ENCODE data around the gene PAX5. TPM values are rescaled to one million over a fixed set of nuclear protein-coding genes. Genes with fewer than 3 reads are reported as not detected.
"Not testable (repeated sequence)": the region's sequence is repeated elsewhere in the genome, so short reads cannot be mapped to it uniquely, and the experiment has no call there.

The PAX5 gene
- not detected in 2 replicates for total RNA-seq (2014; rRNA removed; shearing (Covaris generic))
- polyA plus RNA-seq (2015; cell fraction: cytosol; rRNA removed): not detected in 2 replicates
- polyA plus RNA-seq (2015; cell fraction: nucleus; rRNA removed): not detected in 2 replicates

DNA sequence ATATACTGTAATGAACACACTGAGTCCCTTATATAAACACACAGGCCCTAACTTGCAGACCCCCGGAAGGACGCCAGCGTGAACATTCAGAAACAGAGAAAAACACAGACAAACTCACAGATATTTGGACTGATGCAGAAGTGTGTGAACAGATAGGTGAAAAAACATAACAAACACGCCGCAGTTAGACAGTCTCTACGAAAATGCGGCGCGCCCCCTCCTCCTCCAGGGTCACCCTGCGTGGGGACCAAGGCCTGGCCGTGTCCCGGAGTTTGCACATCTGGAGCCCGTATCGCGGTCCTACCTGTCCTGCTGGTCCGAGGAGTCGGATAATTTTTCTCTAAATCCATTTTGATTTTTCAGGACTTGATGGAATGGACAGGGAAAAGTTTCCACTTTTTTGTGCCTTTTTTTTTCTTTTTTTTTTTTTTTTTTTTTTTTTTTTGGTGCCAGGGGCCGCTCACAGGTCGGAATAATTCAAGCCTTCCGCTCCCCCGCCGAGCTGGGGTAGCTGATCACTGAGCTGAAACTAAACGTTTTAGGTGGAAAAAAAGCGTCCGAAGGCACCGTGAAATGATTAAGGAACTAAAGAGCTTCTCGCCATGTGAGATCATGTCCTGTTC lies at the start of gene PAX5:
Gene PAX5 (minus strand): TSS at position 587 of the 623 bp plus-strand sequence. CDS start 237 bp downstream, at position 350.
- DNase-seq (ENCODE audit: low read depth): no peak

DNA sequence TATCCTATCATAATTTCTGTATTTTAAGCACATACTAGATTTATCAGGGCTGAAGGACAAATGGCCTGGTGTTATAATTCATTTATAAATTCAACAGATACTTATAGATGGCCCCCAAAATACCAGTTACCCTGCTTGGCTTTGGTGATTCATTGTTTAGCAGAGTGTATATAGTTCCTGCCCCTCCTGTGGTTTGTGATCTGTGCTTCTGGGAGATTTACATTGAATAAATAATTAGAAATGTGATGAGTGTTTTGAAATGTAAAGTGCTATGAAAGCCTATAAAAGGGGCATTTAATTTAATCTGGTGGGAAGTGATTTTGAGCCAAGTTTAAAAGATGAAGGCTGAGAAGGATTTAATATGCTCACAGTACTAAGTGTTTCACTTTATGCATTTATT lies 49.6 kb upstream of the PAX5 start:
- no peak for DNase-seq (ENCODE audit: low read depth)

DNA sequence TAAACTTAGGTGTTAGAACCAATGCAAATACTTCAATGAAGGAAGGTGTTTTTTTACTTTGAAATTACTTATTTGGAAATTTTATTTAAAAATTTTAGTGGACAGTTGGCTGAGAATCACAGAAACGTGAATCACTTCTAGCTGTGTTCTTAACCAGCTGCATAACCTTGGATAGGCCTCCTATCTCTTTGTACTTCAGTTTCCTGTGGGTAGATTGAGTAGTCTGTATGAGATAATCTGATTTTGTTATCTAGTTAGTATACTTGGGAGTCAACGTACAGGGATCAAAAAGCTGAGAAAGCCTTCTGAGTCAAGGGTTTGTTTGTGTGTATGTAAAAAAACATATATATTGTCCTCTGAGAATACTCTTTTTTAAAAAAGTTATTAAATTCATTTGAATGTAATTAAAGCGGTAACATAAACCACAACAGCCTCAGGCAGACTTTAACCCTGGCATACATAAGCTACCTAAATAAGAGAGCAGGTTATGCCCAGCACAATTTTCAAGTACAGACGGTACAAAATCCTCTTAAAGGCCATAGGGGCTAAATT lies 48.2 kb upstream of the PAX5 start:
- no peak for DNase-seq (ENCODE audit: low read depth)

DNA sequence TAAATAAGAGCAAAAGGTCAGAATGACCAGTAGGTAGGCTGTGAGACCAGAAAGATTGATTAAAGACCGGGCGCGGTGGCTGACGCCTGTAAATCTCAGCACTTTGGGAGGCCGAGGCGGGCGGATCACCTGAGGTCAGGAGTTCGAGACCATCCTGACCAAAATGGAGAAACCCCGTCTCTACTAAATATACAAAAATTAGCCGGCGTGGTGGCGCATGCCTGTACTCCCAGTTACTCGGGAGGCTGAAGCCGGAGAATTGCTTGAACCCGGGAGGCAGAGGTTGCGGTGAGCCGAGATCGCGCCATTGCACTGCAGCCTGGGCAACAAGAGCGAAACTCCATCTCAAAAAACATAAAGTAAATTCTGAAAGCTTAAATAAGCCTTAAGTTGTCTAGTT lies 47.4 kb upstream of the PAX5 start:
- DNase-seq (ENCODE audit: low read depth): not testable (repeated sequence)

DNA sequence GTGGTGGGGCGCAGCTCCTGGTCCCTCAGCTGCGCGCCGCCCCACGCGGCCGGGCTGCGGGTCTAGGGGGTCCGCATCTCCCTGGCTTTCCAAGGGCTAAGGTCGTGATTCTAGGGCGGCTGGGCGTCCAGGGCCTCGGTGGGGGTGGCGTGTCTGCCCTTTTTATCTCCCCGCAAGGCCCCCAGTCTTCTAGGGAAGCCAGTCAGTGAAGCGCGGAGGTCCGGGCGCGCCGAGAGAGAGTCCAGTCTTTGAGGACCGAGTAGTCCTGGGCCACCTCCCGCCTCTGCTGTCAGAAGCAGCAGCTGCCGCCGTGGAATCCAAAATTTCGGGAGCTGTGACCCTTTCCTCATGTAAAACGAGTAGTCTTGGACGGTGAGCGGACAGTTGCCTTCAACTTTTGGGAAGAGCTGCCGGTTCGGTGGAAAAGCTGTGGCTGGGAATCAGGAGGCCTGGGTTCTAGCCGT lies 46.1 kb upstream of the PAX5 start:
- not testable (repeated sequence) for DNase-seq (ENCODE audit: low read depth)

DNA sequence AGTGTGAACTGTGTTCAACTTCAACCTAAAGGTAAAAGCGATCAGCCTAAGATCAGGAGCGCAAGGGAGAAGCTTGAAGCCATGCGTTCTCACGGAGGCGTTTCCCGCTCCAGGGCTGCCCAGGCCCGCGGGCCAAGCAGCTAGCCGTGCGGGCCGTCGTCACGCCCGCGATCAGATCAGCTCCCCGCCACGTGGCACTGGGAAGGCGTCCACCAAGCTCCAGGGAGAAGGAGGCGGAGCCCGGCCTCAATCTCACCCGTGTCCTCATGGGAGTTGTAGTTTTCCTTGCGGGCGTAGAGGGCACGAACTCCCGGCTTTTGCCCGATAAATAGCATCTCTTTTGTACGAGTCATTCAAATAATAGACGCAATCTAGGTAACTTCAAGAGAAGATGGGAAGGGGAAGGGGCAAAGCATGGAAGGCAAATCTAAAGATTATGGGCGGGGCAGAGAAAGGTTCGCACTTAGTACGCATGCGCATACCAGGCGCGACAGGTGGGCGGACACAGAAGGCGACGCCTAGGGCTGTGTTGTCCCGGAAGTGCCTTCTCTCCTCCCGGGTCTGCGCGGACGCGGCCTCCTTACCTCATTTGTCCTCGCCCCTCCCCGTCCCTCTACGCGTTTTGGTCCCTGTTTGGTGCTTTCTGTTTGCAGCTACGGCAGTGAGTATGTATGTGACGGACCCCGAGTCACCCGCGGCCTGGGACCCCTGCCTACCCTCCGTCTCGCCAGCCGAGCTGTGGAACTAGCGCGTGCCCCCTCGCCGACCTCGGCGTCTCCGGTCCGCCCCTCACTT lies 45.5 kb upstream of the PAX5 start:
- DNase-seq (ENCODE audit: low read depth): peak; percentile 90

DNA sequence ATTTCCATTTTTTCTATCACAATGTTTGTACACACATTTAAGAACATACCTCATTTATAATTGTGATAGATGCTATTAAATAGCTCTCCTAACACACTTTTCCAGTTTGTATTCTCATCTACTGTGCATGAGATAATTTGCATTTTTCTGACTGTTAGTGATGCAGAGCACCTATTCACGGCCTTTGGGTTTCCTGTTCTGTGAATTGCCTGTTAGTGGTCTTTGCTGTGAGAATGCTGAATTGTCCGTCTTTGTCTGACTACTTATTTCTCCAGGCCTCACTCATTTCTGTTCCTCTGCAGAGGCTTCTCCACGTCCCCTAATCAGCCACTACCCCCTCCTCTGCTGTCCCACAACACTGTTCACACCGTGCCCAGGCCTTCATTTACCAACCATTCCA lies 40.7 kb upstream of the PAX5 start:
- not testable (repeated sequence) for DNase-seq (ENCODE audit: low read depth)

DNA sequence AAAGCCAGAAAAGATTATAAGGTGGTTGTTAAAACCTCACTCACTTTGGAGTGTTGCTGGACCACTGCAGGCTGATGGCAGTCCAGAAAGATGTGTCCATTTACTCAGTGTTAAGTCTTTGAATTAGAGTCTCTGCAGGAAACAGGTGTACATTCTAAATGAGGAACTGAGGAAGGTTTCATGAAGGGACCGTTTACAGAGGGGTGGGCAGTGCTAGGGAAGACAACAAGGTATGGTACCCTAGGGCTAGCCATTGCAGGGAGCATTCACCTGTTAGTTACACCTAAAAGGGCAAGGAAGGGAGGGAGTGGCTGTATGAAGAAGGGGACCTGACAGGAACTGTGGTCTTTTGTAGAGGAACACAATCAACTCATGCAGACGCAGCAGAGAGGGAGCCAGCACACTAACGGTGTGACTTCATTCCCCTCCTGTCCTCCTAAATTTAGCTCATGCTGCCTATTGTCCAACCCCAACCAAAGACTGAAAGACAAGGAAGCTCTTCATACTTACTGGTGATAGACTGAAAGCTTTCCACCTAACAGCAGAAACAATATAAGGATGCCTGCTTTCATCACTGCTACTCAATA lies 32.2 kb upstream of the PAX5 start:
- DNase-seq (ENCODE audit: low read depth): no peak

DNA sequence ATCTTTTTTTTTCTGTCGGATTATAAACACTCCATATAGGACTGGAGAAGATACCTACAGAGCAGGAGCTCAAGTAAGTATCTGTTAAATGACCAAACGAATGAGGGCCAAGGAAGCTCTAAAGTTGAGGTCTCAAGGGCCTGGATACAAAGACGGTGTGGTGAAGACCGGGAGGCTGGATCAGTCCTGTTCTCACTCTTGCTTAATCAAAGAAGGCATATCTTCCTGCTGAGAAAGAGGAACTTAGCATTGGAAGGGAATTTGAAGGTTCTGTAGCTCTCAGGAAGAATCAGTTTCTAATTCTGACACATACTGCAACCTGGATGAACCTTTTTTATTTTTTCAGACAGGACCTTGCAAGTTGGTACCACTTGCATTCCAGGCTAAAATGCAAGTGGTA lies 28.3 kb upstream of the PAX5 start:
- no peak for DNase-seq (ENCODE audit: low read depth)

DNA sequence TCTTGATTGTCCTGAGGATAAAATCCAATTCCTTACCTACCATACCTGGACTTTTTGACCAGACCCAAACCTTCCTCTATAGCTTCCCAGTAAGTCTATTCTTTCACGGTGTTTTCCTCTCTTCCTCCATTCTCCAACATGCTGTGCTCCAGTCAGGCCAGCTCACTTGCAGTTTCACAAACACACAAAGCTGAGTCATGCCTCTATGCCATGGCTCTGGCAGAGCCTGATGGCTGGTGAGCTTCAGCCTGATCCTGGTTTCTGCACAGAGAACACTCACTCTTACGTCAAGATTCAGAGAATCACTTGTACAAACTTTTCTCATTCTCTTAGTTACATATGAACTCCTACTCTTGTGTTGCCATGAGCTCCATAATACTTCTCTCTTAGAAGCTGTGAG lies 27.7 kb upstream of the PAX5 start:
- DNase-seq (ENCODE audit: low read depth): peak; percentile 75

DNA sequence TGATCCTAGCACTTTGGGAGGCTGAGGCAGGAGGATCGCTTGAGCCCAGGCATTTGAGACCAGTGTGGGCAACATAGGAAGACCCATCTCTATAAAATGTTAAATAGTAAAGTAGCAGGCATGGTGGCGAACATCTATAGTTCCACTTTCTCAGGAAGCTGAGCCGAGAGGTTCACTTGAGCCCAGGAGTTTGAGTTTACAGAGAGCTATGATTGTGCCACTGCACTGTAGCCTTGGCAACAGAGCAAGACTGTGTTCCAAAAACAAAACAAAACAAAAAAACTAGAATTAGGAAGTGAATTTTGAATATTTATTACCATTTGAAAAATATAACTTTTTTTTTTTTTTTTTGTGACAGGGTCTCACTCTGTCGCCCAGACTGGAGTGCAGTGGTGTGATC lies 26.8 kb upstream of the PAX5 start:
- no peak for DNase-seq (ENCODE audit: low read depth)

DNA sequence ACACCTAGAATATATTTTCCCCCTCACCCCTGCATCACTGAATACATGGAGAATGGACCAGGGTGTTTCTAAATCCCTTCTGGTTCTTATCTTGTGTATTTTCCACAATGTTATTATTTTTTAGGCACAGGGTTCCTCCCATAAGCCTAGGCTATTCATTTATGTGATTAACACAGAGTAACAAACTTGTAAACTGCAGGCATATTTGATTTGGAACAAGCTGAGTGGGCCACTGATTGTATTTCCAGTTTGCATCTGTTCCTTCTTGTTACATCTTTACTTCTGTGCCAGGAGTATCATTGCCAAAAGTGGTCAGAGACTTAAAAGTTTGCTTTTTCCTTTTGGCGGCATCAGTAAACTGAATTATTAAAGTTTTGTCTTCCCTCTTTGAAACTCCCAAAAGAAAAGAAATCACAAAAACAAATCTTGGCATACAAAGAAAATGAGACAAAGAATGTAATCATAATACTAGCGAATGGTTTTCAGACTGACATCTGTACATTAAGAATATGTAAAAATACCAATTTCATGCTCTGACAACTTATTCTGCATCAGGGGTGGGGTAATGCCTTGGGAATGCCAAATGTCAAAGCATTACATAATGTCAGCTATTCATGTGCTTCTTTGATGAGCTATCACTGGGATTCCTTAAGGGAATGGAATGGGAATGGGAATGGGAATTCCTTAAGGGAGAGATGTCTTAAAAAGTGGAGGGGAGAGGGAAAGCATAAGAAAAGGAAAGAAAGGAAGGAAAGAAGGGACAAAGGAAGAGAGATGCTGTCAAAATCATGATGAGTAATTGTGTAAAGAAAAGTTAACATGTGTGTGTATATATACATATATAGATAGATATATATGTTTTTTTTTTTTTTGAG lies 22.2 kb upstream of the PAX5 start:
- no peak for DNase-seq (ENCODE audit: low read depth)

DNA sequence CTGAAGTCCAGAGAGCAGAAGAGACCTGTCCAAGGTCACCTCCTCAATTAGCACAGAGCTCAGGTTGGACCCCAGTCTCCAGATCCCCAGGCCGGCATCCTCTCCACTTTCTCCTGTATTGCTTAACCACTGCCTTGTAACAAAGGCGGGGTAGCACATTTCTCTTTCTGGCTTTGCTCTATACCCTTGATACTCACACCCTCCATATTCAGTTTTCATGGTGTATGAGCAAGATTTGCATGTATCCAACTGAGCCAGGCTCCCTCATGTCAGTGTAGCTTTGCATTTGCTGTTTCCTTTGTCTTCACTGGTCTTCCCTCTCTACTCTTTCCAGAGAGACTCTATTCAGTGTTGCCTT lies 20.3 kb upstream of the PAX5 start:
- DNase-seq (ENCODE audit: low read depth): not testable (repeated sequence)

DNA sequence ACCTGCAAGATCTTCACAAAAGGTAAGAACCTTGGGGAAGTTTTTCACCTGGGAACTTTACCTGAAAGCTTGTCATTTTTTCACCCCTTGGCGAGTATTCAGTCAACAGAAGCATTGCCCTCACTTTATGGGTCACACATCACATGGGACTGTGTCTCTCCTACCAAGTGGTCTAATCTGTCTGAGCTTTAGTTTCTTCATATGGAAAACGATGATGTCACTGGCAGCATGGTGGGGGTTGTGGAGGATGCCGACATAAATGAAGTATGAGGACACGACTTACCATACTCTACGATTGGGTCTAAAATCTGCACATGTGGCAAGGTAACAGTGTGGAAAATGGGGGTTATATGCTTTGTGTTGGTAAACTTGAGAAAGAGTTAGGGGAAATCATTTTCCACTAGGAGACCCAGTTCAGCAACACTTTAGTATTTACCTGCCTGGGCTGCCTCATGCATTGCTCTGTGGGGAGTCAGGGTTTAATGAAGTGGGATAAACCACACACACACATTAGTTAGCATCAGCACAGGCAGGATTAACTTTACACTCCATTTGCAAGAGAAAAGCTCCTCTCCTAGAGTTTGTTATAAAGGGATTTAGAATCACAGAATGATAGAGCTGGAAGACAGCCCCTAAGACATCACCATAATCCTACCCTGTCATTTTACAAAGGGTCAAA lies 19.8 kb upstream of the PAX5 start:
- no peak for DNase-seq (ENCODE audit: low read depth)

DNA sequence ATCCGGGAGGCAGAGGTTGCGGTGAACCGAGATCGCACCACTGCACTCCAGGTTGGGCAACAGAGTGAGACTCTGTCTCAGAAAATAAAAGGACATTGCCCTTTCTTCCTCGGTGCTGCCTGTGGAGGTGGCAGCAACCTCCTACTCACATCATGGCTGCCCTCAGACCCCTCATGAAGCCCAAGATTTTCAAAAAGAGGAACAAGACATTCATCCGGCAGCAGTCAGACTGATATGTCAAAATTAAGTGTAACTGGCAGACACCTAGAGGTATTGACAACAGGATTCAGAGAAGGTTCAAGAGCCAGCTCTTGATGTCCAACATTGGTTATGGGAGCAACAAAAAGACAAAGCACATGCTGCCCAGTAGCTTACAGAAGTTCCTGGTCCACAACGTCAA lies 12.6 kb upstream of the PAX5 start:
- DNase-seq (ENCODE audit: low read depth): no peak

DNA sequence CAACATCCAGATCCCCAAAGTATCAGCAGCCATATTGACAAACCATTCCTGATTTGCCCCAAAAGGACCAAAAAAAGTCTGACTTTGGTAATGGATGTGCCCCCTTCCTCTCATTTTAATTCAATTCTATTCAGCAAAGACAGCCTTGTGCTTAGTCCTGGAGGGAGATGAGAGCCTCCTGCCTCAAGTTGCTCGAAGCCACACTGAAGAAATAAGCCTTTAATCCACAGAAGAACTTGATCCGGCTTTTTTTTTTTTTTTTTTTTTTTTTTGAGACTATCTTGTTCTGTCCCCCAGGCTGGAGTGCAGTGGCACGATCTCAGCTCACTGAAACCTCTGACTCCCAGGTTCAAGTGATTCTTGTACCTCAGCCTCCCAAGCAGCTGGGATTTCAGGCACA lies 8.4 kb upstream of the PAX5 start:
- no peak for DNase-seq (ENCODE audit: low read depth)

DNA sequence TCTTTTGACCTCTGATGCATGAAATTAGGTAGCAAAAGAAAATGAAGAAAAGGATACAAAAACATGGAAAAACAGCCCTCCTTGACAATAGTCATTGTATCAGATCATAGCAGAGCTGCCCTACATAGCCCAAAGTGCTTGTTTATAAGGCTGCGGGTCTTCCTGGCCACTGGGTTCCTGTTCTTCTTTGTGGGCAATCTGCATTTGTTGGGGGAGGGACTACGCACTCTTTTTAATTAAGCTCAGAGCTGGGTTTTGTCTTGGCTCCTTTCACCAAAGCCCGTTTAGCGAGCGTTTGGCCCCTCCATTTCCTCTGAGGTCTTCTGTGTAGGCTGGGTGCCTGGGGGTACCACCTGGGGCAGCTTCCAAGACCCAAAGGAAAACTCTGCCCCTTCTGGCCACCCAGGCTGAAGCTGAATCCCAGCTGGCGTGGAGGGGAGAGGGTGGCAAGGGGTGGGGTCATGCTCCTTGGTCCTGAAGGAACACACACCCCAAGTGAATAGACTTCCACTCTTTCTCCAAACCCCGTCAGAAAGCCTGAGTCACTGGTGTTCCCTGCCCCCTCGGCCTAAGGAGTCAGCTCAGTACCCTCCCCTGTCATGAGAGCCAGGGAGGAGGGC lies 6.5 kb upstream of the PAX5 start:
- no peak for DNase-seq (ENCODE audit: low read depth)

DNA sequence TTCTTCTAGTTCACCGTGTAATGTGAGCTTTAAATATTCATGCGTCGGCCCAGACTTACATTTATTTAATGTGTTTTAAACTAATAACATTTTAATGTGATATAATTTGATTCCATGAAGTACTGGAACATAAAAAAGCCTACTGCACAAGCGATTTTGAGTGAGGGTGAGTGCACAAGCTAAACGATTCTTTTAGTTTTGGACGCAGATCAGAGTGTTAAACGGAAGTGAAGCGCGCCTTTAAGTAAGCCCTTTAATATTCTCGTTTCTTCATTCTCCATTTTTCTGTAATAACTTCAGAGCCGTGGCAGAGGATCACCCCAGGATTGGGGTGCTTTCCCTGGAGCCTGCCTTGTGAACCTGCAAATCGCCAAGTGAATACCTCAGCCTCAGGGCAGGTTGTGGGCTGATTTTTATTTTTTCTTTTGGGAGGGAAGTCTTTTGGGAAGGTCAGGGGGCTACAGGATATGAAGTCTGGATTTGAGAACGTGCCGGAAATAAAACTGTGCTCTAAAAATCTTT lies 4.9 kb upstream of the PAX5 start:
- DNase-seq (ENCODE audit: low read depth): no peak

DNA sequence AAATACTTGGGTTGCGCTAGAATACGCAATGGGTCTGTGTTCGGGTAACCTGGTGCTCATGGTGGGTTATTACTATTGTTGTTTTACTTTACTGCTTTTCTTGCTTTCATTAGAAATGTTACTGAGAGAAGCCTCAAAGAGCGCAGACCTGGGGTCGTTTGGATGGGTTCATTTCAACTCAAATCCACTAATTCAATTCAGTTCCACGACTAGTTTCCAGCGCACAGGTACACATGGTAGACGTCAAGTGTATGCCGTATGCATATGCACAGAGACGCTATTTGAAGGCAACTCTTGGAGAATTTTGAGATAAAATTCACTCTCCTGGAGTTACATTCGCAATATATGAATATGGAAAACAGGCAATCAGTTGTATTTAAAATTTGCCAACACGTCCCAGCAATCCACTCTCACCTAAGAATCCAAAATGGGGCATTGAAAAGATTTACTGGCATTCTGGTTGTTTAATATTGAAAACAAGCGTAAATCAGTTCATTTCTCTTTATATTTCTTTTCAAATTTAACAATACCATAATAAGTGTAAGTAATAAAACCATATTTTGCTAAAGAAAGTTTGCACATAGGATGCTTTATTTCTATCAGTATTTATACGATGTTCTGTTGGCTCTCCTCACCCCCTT lies 4.4 kb upstream of the PAX5 start:
- no peak for DNase-seq (ENCODE audit: low read depth)
